LNCAP (cell line): ENCODE data around the gene ATG10.

Experiments
- CTCF ChIP-seq: fragments of 450-650 bp; IDR thresholded peaks from 2 replicates; pipeline ENCODE4 v1.5.1; 2017; ENCODE audit warnings: mild to moderate bottlenecking

The ATG10 gene

GRCh38 chr5:82169892-82170291 is 198.1 kb downstream of the ATG10 start:
- TF ChIP-seq CTCF = no peak

- peak; percentile 91 for TF ChIP-seq CTCF
These were observed 202.5 kb downstream of the ATG10 start for GRCh38 chr5:82174128-82174918.

- no peak for TF ChIP-seq CTCF
These were observed 203.0 kb downstream of the ATG10 start for GRCh38 chr5:82174919-82175219.

- TF ChIP-seq CTCF = no peak
These were observed 204.4 kb downstream of the ATG10 start for GRCh38 chr5:82176115-82176814.

- no peak for TF ChIP-seq CTCF
These were observed 206.6 kb downstream of the ATG10 start for GRCh38 chr5:82178378-82178777.

- TF ChIP-seq CTCF = no peak
These were observed 210.8 kb downstream of the ATG10 start for GRCh38 chr5:82182662-82183061.

GRCh38 chr5:82183828-82184227 is 212.0 kb downstream of the ATG10 start:
- TF ChIP-seq CTCF = no peak
